Melanocyte of skin (primary cell): ENCODE results near the gene MAGEA4. TPM values are rescaled to one million over a fixed set of nuclear protein-coding genes. Genes with fewer than 3 reads are reported as not detected.

ENCODE experiments used
- total RNA-seq, 2 donors: library from RNA; depleted of rRNA; stranded (reverse); fragments of >200 nt; gene quantifications; 2 replicates each; pipeline ENCODE4 v1.2.3, GENCODE V29; 2012

MAGEA4 gene
- not detected for total RNA-seq

DNA sequence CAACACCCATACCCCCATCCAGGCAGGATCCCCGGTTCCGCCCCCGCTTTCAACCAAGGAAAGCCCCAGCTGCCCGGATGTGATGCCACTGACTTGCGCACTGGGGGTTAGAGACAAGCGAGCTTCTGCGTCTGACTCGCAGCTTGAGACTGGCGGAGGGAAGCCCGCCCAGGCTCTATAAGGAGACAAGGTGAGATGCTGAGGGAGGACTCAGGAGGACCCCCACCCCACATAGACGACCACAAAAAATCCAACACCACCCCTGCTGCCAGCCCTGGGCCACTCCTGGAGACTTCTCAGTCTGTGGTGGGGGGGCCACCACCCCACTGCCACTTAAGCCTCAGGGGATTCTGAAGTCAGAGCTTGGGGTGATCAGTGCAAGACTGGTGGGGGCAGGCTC, at the start of gene MAGEA4:
MAGEA4 (plus strand) TSS at position 110 of the 400 bp plus-strand sequence. CDS start 10,776 bp downstream, outside the sequence.

Other genes with a start within 250 kb of the MAGEA4 start
- gene PRRG3, start 217.4 kb upstream of the MAGEA4 start, total RNA-seq, result not detected
- gene FATE1, start 196.9 kb upstream of the MAGEA4 start, total RNA-seq, result not detected
- gene CNGA2, start 178.1 kb upstream of the MAGEA4 start, total RNA-seq, result not detected
- gene GABRE, start 61.8 kb downstream of the MAGEA4 start, total RNA-seq, result not detected
- gene MAGEA10, start 225.7 kb downstream of the MAGEA4 start, total RNA-seq, result not detected